ENCODE results near the gene NEDD9.

DNA sequence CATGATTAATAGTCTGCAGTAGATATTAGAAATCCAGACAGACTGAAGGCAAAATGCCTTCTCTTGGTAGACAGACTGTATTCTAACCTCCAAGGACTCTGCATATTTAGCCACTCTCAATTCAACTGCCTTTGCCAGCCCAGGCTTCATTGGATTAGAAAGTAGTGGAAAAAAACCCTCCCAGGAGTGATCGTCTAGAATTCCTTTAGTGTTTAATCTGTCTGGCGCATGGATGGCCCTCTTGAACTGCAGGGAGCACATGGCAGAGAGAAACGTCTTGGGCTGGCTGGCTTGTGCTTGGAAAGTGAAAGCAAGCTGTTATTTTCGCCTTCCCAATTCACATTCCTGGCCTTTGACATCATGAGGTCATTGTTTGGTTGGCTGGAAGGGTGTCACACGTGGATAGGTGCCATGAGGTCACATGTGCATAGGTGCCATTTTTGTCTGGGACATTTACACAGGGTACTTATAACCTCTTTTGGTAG lies 30.9 kb upstream of the NEDD9 start:
- TF ChIP-seq KDM5B (CRISPR knock-in tag; IDR thresholded peaks at IDR 0.05; ENCODE audit: borderline replicate concordance), result no peak
- no peak for TF ChIP-seq FOXP1 (IDR thresholded peaks at IDR 0.05)
- no peak for TF ChIP-seq FOXP1 (CRISPR knock-in tag; IDR thresholded peaks at IDR 0.05)
- no peak for TF ChIP-seq MXI1 (IDR thresholded peaks at IDR 0.05; ENCODE audit: borderline replicate concordance, low read depth, low read length)
- no peak for TF ChIP-seq HHEX (CRISPR knock-in tag; IDR thresholded peaks at IDR 0.05)
- no peak for TF ChIP-seq GATAD2A (CRISPR knock-in tag; IDR thresholded peaks at IDR 0.05)

Data from HepG2 (cell line).